ENCODE data around the gene ABCD2. TPM values are rescaled to one million over a fixed set of nuclear protein-coding genes. Genes with fewer than 3 reads are reported as not detected.

Gene ABCD2
- total RNA-seq, 1 experiment from 2014 or later = not detected

DNA sequence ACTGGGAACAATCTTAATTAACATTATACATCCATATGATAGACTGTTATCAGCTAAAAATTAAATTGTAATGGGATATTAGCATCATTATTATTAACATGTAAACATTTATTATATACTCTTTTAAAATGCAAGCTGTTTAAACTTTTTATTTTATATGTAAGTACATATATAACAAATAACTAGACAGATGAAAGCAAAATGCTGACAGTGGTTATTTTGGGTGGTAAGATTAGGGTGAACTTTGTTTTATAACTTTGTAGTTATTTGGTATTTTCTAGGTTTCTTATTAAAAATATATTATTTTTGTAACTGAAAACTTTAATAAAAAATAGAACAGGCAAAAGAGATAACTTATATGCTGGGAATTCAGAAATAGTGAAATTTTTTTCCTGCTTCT, 114.0 kb downstream of the ABCD2 start:
- H4K20me1 ChIP-seq (ENCODE audit: insufficient read depth) = no peaks in the 10 kb centered on the region
- H3K9me3 ChIP-seq (ENCODE audit: control insufficient read depth in 1 of 2, insufficient read depth in 1 of 2, low read depth in 1 of 2, low read length in 2 of 2) = no peaks in the 10 kb centered on the region
- H3K4me1 ChIP-seq (ENCODE audit: control insufficient read depth in 1 of 2, insufficient read depth in 2 of 2, low read length in 2 of 2) = peaks cover 0 to 6% of the 10 kb centered on the region in 2 experiments; a peak in 2 of 4 replicates
- no peaks in the 10 kb centered on the region for H3K36me3 ChIP-seq (ENCODE audit: control insufficient read depth in 1 of 2, insufficient read depth in 2 of 2, low read length in 2 of 2)
- no peaks in the 10 kb centered on the region for H3K79me2 ChIP-seq (ENCODE audit: insufficient read depth, low read length)
- no peaks in the 10 kb centered on the region for H3K27me3 ChIP-seq (ENCODE audit: insufficient read depth, low read length)
- BruUV-seq (replicated peaks) = no TSS peak
- H3K27ac ChIP-seq (ENCODE audit: low read depth, low read length) = no peak overlapping the region
- TF ChIP-seq RAD21 (IDR thresholded peaks at IDR 0.05; ENCODE audit: low read depth) (no peak), SIN3A (IDR thresholded peaks at IDR 0.05; ENCODE audit: low read depth) (no peak), EZH2 (IDR thresholded peaks at IDR 0.05) (no peak), CBX3 (IDR thresholded peaks at IDR 0.05; ENCODE audit: low read depth) (no peak), EZH2phosphoT487 (IDR thresholded peaks at IDR 0.05; ENCODE audit: borderline replicate concordance) (no peak), SRF (IDR thresholded peaks at IDR 0.05; ENCODE audit: low read depth) (no peak)
- TF ChIP-seq, protein P1, sequence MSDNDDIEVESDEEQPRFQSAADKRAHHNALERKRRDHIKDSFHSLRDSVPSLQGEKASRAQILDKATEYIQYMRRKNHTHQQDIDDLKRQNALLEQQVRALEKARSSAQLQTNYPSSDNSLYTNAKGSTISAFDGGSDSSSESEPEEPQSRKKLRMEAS (IDR thresholded peaks at IDR 0.05) = no peak
- TF ChIP-seq, protein P2, sequence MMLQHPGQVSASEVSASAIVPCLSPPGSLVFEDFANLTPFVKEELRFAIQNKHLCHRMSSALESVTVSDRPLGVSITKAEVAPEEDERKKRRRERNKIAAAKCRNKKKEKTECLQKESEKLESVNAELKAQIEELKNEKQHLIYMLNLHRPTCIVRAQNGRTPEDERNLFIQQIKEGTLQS (IDR thresholded peaks at IDR 0.05) = no peak
- TF ChIP-seq, protein P3, sequence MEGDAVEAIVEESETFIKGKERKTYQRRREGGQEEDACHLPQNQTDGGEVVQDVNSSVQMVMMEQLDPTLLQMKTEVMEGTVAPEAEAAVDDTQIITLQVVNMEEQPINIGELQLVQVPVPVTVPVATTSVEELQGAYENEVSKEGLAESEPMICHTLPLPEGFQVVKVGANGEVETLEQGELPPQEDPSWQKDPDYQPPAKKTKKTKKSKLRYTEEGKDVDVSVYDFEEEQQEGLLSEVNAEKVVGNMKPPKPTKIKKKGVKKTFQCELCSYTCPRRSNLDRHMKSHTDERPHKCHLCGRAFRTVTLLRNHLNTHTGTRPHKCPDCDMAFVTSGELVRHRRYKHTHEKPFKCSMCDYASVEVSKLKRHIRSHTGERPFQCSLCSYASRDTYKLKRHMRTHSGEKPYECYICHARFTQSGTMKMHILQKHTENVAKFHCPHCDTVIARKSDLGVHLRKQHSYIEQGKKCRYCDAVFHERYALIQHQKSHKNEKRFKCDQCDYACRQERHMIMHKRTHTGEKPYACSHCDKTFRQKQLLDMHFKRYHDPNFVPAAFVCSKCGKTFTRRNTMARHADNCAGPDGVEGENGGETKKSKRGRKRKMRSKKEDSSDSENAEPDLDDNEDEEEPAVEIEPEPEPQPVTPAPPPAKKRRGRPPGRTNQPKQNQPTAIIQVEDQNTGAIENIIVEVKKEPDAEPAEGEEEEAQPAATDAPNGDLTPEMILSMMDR (IDR thresholded peaks at IDR 0.05 in 2 of 3, conservative IDR thresholded peaks at IDR 0.05 in 1 of 3; ENCODE audit: borderline replicate concordance in 1 of 3, insufficient read depth in 1 of 3, low read depth in 2 of 3, low read length in 2 of 3) = no peak
- no peak overlapping the region for H3K9ac ChIP-seq (ENCODE audit: low read length)
- intact Hi-C loops (cut with micrococcal nuclease) = no loop called here
- H3K4me3 ChIP-seq (replicated peaks in 1 of 2; ENCODE audit: low read depth in 1 of 2, low read length in 2 of 2) = no peak overlapping the region
- H3K4me2 ChIP-seq (ENCODE audit: low read length) = no peak overlapping the region
- POLR2A ChIA-PET = no interaction called here
- no peaks in the 10 kb centered on the region for H3K9me2 ChIP-seq (ENCODE audit: insufficient read depth)
- CTCF ChIA-PET = no interaction called here
- no peak overlapping the region for H2AFZ ChIP-seq (ENCODE audit: low read depth, low read length, poor library complexity, severe bottlenecking)
- no peak for ATAC-seq
- RAD21 ChIA-PET (ENCODE audit: low non-redundant PET in 1 of 2, low total read pairs in 2 of 2, uncharacterized antibody in 2 of 2, unreplicated experiment in 2 of 2) = no interaction called here
- DNase-seq (ENCODE audit: low read depth, low spot score) = no peak
